K562 (cell line): ENCODE data around the gene SDR39U1. TPM values are rescaled to one million over a fixed set of nuclear protein-coding genes. Genes with fewer than 3 reads are reported as not detected.

Experiments
- ATAC-seq: fragments of 200-7000 bp; cut with Tn5 transposase; 3 replicates; pipeline ENCODE4 v1.9.1; 2020; ENCODE audit warnings: moderate library complexity
- BruUV-seq: library from RNA; stranded (reverse); fragments of 400-500 nt; replicated peaks from 2 replicates; lab custom pipeline; 2021; lab: Mats Ljungman, UMichigan
- CTCF ChIA-PET: fragments of 300-600 bp; formaldehyde crosslinking; extraction: SDS; loops from one replicate; lab custom pipeline; 2021; ENCODE audit warnings: low intra/inter-chr PET ratio; lab: Yijun Ruan, JAX
- POLR2A ChIA-PET: fragments of 300-600, 350-650 bp; sonication (Branson Sonifier 250); formaldehyde crosslinking; extraction: SDS; loops from one replicate; lab custom pipeline; 2021; ENCODE audit warnings: antibody characterized with exemption, inconsistent platforms; lab: Yijun Ruan, JAX
- DNase-seq, 4 experiments: peaks; one replicate each; pipeline versions ENCODE4 v3.0.0 to v3.0.0-alpha.2; 2011 to 2018; ENCODE audit warnings: low spot score in 3 of 4, mixed read lengths in 3 of 4; ENCODE audit errors: extremely low read depth in 1 of 4
- FAIRE-seq: peaks from 2 replicates; lab custom pipeline; 2011; peaks lifted over from hg19 to GRCh38; lab: Jason Lieb, UNC
- H2AFZ ChIP-seq: 2 replicates; pipeline ENCODE4 v1.6.0; 2011; ENCODE audit warnings: low read depth, low read length, control low read depth, inconsistent platforms
- H3K27ac ChIP-seq: fragments of 200-600 bp; 3 replicates; pipeline ENCODE4 v1.8.0; 2011; ENCODE audit warnings: low read depth, mild to moderate bottlenecking, control low read depth, inconsistent platforms, low read length, moderate library complexity, mixed read lengths; ENCODE audit errors: extremely low read depth
- H3K27me3 ChIP-seq, 2 experiments: fragments of 300-600 bp in 1 of 2; 2 replicates in 1 of 2; 3 replicates in 1 of 2; pipeline versions ENCODE4 v1.6.0 to v1.8.0; 2011; ENCODE audit warnings: inconsistent platforms in 2 of 2, low read length in 2 of 2, mild to moderate bottlenecking in 1 of 2, mixed read lengths in 1 of 2, moderate library complexity in 1 of 2; ENCODE audit not compliant: control insufficient read depth in 2 of 2, insufficient read depth in 2 of 2
- H3K36me3 ChIP-seq: fragments of 300-600 bp; 3 replicates; pipeline ENCODE4 v1.8.0; 2011; ENCODE audit warnings: mild to moderate bottlenecking, low read length, inconsistent platforms; ENCODE audit not compliant: control insufficient read depth, insufficient read depth
- H3K4me1 ChIP-seq, 2 experiments: fragments of 200-600 bp in 1 of 2; replicated peaks in 1 of 2; 2 replicates in 1 of 2; 3 replicates in 1 of 2; pipeline versions ENCODE4 v1.5.1 to v1.8.0; 2011; ENCODE audit warnings: inconsistent platforms in 2 of 2, low read length in 2 of 2, mild to moderate bottlenecking in 1 of 2, mixed read lengths in 1 of 2, moderate library complexity in 1 of 2; ENCODE audit not compliant: control insufficient read depth in 2 of 2, insufficient read depth in 2 of 2
- H3K4me2 ChIP-seq: 2 replicates; pipeline ENCODE4 v1.6.1; 2011; ENCODE audit warnings: low read length, control low read depth, inconsistent platforms, mixed read lengths; ENCODE audit not compliant: insufficient read depth
- H3K4me3 ChIP-seq: fragments of 200-600 bp; sonication (generic), shearing (Covaris generic); 2 replicates; pipeline ENCODE4 v1.5.1; 2016; ENCODE audit warnings: control low read depth, inconsistent platforms
- H3K79me2 ChIP-seq: fragments of 200-600 bp; 3 replicates; pipeline ENCODE4 v1.8.0; 2011; ENCODE audit warnings: low read length, inconsistent platforms; ENCODE audit not compliant: control insufficient read depth, insufficient read depth
- H3K9ac ChIP-seq, 2 experiments: 2 replicates each; pipeline versions ENCODE4 v1.6.0 to v1.6.1; 2011; ENCODE audit warnings: low read depth in 2 of 2, low read length in 2 of 2, control low read depth in 1 of 2, inconsistent platforms in 1 of 2, mild to moderate bottlenecking in 1 of 2, mixed read lengths in 1 of 2; ENCODE audit not compliant: insufficient read depth in 1 of 2
- H3K9me1 ChIP-seq: one replicate; pipeline ENCODE4 v1.6.0; 2011; ENCODE audit warnings: inconsistent platforms, mild to moderate bottlenecking, low read length, moderate library complexity; ENCODE audit not compliant: control insufficient read depth, insufficient read depth
- H3K9me3 ChIP-seq: replicated peaks from 2 replicates; pipeline ENCODE4 v1.5.1; 2011; ENCODE audit warnings: low read depth, low read length, inconsistent platforms; ENCODE audit not compliant: control insufficient read depth, insufficient read depth
- H4K20me1 ChIP-seq: replicated peaks from 2 replicates; pipeline ENCODE4 v1.6.1; 2011; ENCODE audit warnings: low read length, inconsistent platforms, mixed read lengths; ENCODE audit not compliant: control insufficient read depth, insufficient read depth
- GATAD2B ChIP-seq: fragments of 450-650 bp; IDR thresholded peaks from 2 replicates; pipeline ENCODE4 v1.6.1; 2017; ENCODE audit warnings: mild to moderate bottlenecking, borderline replicate concordance
- HMGN3 ChIP-seq: IDR thresholded peaks from 2 replicates; pipeline ENCODE4 v1.6.1; 2011; ENCODE audit warnings: borderline replicate concordance, low read depth, mild to moderate bottlenecking, mixed read lengths, low read length; ENCODE audit not compliant: insufficient read length; ENCODE audit errors: extremely low read depth
- MAFF ChIP-seq: IDR thresholded peaks from 2 replicates; pipeline ENCODE4 v1.6.1; 2012; ENCODE audit warnings: low read length, improper control_type of control experiment
- RBM17 ChIP-seq: fragments of 200-400 bp; formaldehyde crosslinking; IDR thresholded peaks from 2 replicates; pipeline ENCODE4 v1.6.1; 2017; ENCODE audit warnings: low read depth, mild to moderate bottlenecking, low read length, borderline replicate concordance
- RFX1 ChIP-seq: fragments of 450-650 bp; IDR thresholded peaks from 2 replicates; pipeline ENCODE4 v1.6.1; 2016; ENCODE audit warnings: mild to moderate bottlenecking, moderate library complexity
- SP1 ChIP-seq: sonication (generic); formaldehyde crosslinking; IDR thresholded peaks from 2 replicates; pipeline ENCODE4 v1.8.1; 2022; ENCODE audit warnings: mild to moderate bottlenecking, missing genetic modification reagents
- TEAD4 ChIP-seq, 2 experiments: sonication (generic) in 1 of 2; formaldehyde crosslinking in 1 of 2; IDR thresholded peaks; 2 replicates each; pipeline versions ENCODE4 v1.6.1 to v1.8.0; 2012 to 2022; ENCODE audit warnings: borderline replicate concordance in 1 of 2, inconsistent platforms in 1 of 2, low read length in 1 of 2, mild to moderate bottlenecking in 1 of 2, missing genetic modification reagents in 1 of 2
- YBX1 ChIP-seq: fragments of 450-650 bp; IDR thresholded peaks from 2 replicates; pipeline ENCODE4 v1.7.1; 2016; ENCODE audit warnings: mild to moderate bottlenecking
- YY1 ChIP-seq, 3 experiments: IDR thresholded peaks; 2 replicates each; pipeline ENCODE4 v1.6.1; 2011; ENCODE audit warnings: low read length in 2 of 3, mild to moderate bottlenecking in 2 of 3, moderate library complexity in 2 of 3, borderline replicate concordance in 1 of 3, control low read depth in 1 of 3, low read depth in 1 of 3; ENCODE audit not compliant: insufficient read depth in 3 of 3, insufficient replicate concordance in 2 of 3, control insufficient read depth in 1 of 3, insufficient read length in 1 of 3; ENCODE audit errors: extremely low read depth in 1 of 3
- ZKSCAN3 ChIP-seq: fragments of 250-450 bp; sonication (Bioruptor Pico); IDR thresholded peaks from 2 replicates; pipeline ENCODE4 v1.4.0; 2020
- ZKSCAN8 ChIP-seq: fragments of 200-800 bp; sonication (Bioruptor generic); IDR thresholded peaks from 2 replicates; pipeline ENCODE4 v1.6.1; 2016; ENCODE audit warnings: missing genetic modification characterization, missing compliant biosample characterization
- ZNF140 ChIP-seq: fragments of 250-450 bp; sonication (Bioruptor Pico); IDR thresholded peaks from 2 replicates; pipeline ENCODE4 v1.8.0; 2021; ENCODE audit warnings: moderate library complexity, mild to moderate bottlenecking, inconsistent platforms
- WGBS: fragments of 100-300 bp; shearing (Covaris generic); methylation state at CpG from one replicate; pipeline ENCODE4 v1.1.6; 2016; ENCODE audit warnings: low coverage, mixed read lengths; ENCODE audit not compliant: insufficient coverage; ENCODE audit errors: missing lambda C conversion rate; 5-methylcytosine and 5-hydroxymethylcytosine counted together
- in situ Hi-C: fragments of 300-500 bp; cut with MboI; formaldehyde crosslinking; loops from 4 replicates; pipeline ENCODE4 v1.15.0; 2018; ENCODE audit warnings: inconsistent platforms, mixed read lengths
- intact Hi-C: fragments of 100-400 bp; cut with micrococcal nuclease; formaldehyde crosslinking; loops from 2 replicates; pipeline ENCODE4 v1.14.2; 2022
- polyA plus RNA-seq, 8 experiments: library from polyadenylated mRNA; depleted of rRNA in 4 of 8; stranded (reverse) in 5 of 8; unstranded in 3 of 8; fragments of >200 nt; fragmentation: Nextera tagmentation in 2 of 8; fragmentation: Illumina TruSeq in 1 of 8; extraction: Ambion mirVana in 2 of 8; extraction: Trizol in 1 of 8; gene quantifications; 2 replicates each; pipeline versions ENCODE4 v1.2.1 to v1.2.3, GENCODE V29; 2011 to 2014; ENCODE audit warnings: inconsistent platforms in 1 of 8, missing spikeins in 1 of 8
- total RNA-seq, 7 experiments: library from RNA; depleted of rRNA in 6 of 7; stranded (reverse); fragments of >200 nt in 6 of 7; fragmentation: Illumina TruSeq in 2 of 7; extraction: Trizol in 2 of 7; gene quantifications; 2 replicates each; pipeline versions ENCODE4 v1.2.1 to v1.2.3, GENCODE V29; 2011 to 2021; ENCODE audit warnings: low replicate concordance in 1 of 7
- TF ChIP-seq, protein P1 (sequence below): fragments of 450-650 bp; formaldehyde crosslinking; IDR thresholded peaks from 2 replicates; pipeline ENCODE4 v1.4.0; 2020; ENCODE audit warnings: mild to moderate bottlenecking, moderate library complexity

The SDR39U1 gene
- total and polyA plus RNA-seq, 9 of the 15 experiments (the other 6 are each of a cell fraction or from before 2014, with no cell fraction given): 10.4 to 56.1 (median 19.8) TPM

DNA sequence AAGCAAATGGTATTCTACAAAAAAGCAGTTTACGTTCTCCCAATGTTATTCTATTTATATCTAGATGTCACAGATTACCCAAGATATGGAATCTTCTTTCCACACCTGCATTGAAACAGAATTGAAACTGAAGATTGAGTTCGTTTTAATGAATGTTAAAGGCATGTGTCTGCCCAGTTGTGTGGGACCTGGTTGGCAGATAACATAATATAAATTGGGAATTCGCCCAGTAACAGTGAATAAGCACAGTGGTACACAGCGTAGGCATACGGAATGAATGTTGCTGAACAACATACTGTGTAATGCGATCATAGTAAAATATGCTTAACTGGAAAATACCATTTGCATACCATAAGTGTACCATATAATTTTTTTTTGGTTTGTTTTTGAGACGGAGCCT lies 8.5 kb downstream of the SDR39U1 start:
- no peak overlapping the region for H3K4me2 ChIP-seq
- H3K9me3 ChIP-seq: no peaks in the 10 kb centered on the region
- TF ChIP-seq MAFF (no peak), ZKSCAN8 (no peak), HMGN3 (no peak), GATAD2B (no peak), YBX1 (no peak), SP1 (CRISPR knock-in tag) (no peak), TEAD4 (IDR thresholded peaks at IDR 0.05; ENCODE audit: low read length) (no peak), TEAD4 (CRISPR knock-in tag; IDR thresholded peaks at IDR 0.05; ENCODE audit: borderline replicate concordance) (no peak), RFX1 (no peak), ZNF140 (CRISPR knock-in tag) (no peak), RBM17 (no peak), ZKSCAN3 (CRISPR knock-in tag) (no peak), YY1 (IDR thresholded peaks at IDR 0.05; ENCODE audit: borderline replicate concordance in 1 of 3, control insufficient read depth in 1 of 3, extremely low read depth in 1 of 3, insufficient read depth in 3 of 3, insufficient read length in 1 of 3, insufficient replicate concordance in 2 of 3, low read depth in 1 of 3, low read length in 2 of 3) (no peak)
- TF ChIP-seq, protein P1, sequence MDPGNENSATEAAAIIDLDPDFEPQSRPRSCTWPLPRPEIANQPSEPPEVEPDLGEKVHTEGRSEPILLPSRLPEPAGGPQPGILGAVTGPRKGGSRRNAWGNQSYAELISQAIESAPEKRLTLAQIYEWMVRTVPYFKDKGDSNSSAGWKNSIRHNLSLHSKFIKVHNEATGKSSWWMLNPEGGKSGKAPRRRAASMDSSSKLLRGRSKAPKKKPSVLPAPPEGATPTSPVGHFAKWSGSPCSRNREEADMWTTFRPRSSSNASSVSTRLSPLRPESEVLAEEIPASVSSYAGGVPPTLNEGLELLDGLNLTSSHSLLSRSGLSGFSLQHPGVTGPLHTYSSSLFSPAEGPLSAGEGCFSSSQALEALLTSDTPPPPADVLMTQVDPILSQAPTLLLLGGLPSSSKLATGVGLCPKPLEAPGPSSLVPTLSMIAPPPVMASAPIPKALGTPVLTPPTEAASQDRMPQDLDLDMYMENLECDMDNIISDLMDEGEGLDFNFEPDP (CRISPR knock-in tag): no peak
- TF ChIP-seq, all 486 proteins: peak for 0
- Histone ChIP-seq H3K36me3 (peaks cover 46% of the 10 kb centered on the region; the same call in 2 of the 3 replicates), H3K27ac (no peak overlapping the region), H3K4me3 (no peak overlapping the region), H4K20me1 (peaks cover 5% of the 10 kb centered on the region; the same call in 1 of the 2 replicates), H3K9ac (no peak overlapping the region), H3K27me3 (no peaks in the 10 kb centered on the region), H2AFZ (no peak overlapping the region), H3K79me2 (peaks cover 12% of the 10 kb centered on the region), H3K4me1 (peaks cover 15 to 33% of the 10 kb centered on the region in 2 experiments), H3K9me1 (peaks cover 3% of the 10 kb centered on the region)
- ATAC-seq (no peak), DNase-seq (no peak), FAIRE-seq (no peak)
- BruUV-seq: no TSS peak
- CTCF ChIA-PET: no interaction called here
- 74% methylated on average over 7 of the region's 7 CpGs for WGBS
- in situ Hi-C loops: loop anchor here (5.0 to 10.0 kb wide), 3 partner anchors 102 to 379 kb away; partner anchors contain the start of genes CARMIL3 and TINF2
- intact Hi-C loops: no loop called here
- POLR2A ChIA-PET: interaction anchor here (1.2 to 1.7 kb wide), 2 partner anchors 56 to 133 kb away, joined by 4 read pairs; no protein-coding TSS in a partner anchor
